Hepatocyte (in vitro differentiated cells): ENCODE results near the gene SYTL3. TPM values are rescaled to one million over a fixed set of nuclear protein-coding genes. Genes with fewer than 3 reads are reported as not detected.

Source experiments
- DNase-seq: peaks from one replicate; pipeline ENCODE4 v3.0.0-alpha.2; 2016; ENCODE audit warnings: low spot score
- H2AFZ ChIP-seq: fragments of 200-600 bp; sonication (generic); 2 replicates; pipeline ENCODE4 v1.6.0; 2016; ENCODE audit warnings: antibody characterized with exemption, mild to moderate bottlenecking
- H3K27ac ChIP-seq: fragments of 200-600 bp; sonication (generic); 2 replicates; pipeline ENCODE4 v1.5.1; 2016; ENCODE audit warnings: mild to moderate bottlenecking
- H3K27me3 ChIP-seq: fragments of 200-600 bp; sonication (generic); 2 replicates; pipeline ENCODE4 v1.6.1; 2016
- H3K36me3 ChIP-seq: fragments of 200-600 bp; sonication (generic); replicated peaks from 2 replicates; pipeline ENCODE4 v1.5.1; 2016; ENCODE audit warnings: low read depth; ENCODE audit not compliant: insufficient read depth
- H3K4me1 ChIP-seq: fragments of 200-600 bp; sonication (generic); 2 replicates; pipeline ENCODE4 v1.5.1; 2016; ENCODE audit warnings: mild to moderate bottlenecking, moderate library complexity; ENCODE audit not compliant: insufficient read depth
- H3K4me2 ChIP-seq: fragments of 200-600 bp; sonication (generic); 2 replicates; pipeline ENCODE4 v1.6.0; 2016
- H3K4me3 ChIP-seq: fragments of 200-600 bp; sonication (generic); 2 replicates; pipeline ENCODE4 v1.5.1; 2016; ENCODE audit warnings: mild to moderate bottlenecking
- H3K79me2 ChIP-seq: fragments of 200-600 bp; sonication (generic); 2 replicates; pipeline ENCODE4 v1.6.0; 2017; ENCODE audit warnings: mild to moderate bottlenecking
- H3K9me2 ChIP-seq: fragments of 200-600 bp; sonication (generic); replicated peaks from 2 replicates; pipeline ENCODE4 v1.6.0; 2017; ENCODE audit warnings: mild to moderate bottlenecking; ENCODE audit not compliant: insufficient read depth
- H3K9me3 ChIP-seq: fragments of 200-600 bp; sonication (generic); 2 replicates; pipeline ENCODE4 v1.5.1; 2016; ENCODE audit warnings: low read depth, mild to moderate bottlenecking
- H4K20me1 ChIP-seq: fragments of 200-600 bp; sonication (generic); 2 replicates; pipeline ENCODE4 v1.6.0; 2016; ENCODE audit warnings: mild to moderate bottlenecking; ENCODE audit not compliant: insufficient read depth, poor library complexity, severe bottlenecking
- EZH2 ChIP-seq: fragments of 200-600 bp; sonication (generic); IDR thresholded peaks from 2 replicates; pipeline ENCODE4 v1.6.1; 2016; ENCODE audit warnings: antibody characterized with exemption, mild to moderate bottlenecking, borderline replicate concordance
- EZH2phosphoT487 ChIP-seq: fragments of 200-600 bp; sonication (generic); IDR thresholded peaks from one replicate; pipeline ENCODE4 v1.6.1; 2018; ENCODE audit warnings: antibody characterized with exemption, mild to moderate bottlenecking, low read depth, moderate library complexity; ENCODE audit not compliant: unreplicated experiment, severe bottlenecking
- WGBS: methylation state at CpG from one replicate; pipeline ENCODE4 v1.1.6; 2016; ENCODE audit warnings: low lambda C conversion rate; ENCODE audit errors: missing lambda C conversion rate; 5-methylcytosine and 5-hydroxymethylcytosine counted together
- polyA plus RNA-seq: library from polyadenylated mRNA; unstranded; fragments of >200 nt; fragmentation: Nextera tagmentation; extraction: Ambion mirVana; gene quantifications from 2 replicates; pipeline ENCODE4 v1.2.1, GENCODE V29; 2016
- total RNA-seq: library from RNA; depleted of rRNA; stranded (reverse); fragments of >200 nt; gene quantifications from 2 replicates; pipeline ENCODE4 v1.2.3, GENCODE V29; 2014
- TF ChIP-seq, protein P1 (sequence below): fragments of 200-600 bp; sonication (generic); IDR thresholded peaks from 2 replicates; pipeline ENCODE4 v1.5.1; 2016; ENCODE audit warnings: antibody characterized with exemption, mild to moderate bottlenecking; ENCODE audit not compliant: poor library complexity

SYTL3 gene
- total and polyA plus RNA-seq, 2 experiments from 2014 or later = 1.4 to 1.5 TPM

DNA sequence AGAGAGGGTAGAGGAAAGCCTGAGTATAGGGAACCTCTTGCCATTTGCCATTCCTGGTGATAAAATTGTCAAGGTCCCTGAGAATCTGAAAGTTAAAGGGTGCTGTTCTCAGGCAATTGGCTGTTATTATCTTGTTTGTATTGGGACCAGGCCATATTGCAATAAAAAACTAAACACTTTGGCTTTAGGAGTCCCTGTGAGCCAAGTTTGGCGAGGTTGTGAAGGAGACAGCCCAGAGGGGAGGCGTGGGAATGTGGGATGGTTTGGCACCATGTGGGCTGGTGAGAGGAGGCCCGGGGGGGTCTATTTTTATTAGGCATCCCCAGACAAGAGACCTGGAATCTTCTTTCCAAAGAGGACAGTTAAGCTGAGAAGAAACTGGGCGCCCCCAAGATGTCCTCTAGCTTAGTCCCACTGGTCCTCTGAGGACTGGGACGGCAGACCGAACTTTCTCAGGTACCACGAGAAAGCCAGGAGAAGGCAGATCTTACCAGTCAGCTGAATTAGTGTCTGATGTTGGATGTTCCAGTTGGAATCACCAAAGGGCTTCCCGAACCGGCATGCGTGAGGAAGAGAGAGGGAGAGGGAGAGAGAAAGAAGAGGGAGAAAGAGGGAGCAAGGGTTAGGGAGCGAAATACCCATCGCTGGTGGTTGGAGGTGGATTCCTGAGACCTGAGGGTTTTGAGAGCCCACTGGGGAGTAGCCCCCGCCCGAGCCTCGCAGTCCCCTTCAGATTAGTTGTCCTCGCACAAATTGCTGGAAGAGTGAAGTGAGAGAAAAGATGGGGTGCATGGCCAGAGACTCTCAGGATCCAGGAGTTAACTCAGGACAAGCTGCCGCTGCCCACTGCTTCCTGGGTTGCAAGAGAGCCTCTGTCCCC, 29.7 kb upstream of the SYTL3 start:
- no peak for DNase-seq
- Histone ChIP-seq H3K4me2 (no peak overlapping the region), H3K36me3 (peaks cover 2% of the 10 kb centered on the region), H3K9me3 (no peaks in the 10 kb centered on the region), H3K4me3 (no peak overlapping the region), H3K79me2 (no peaks in the 10 kb centered on the region), H3K4me1 (no peaks in the 10 kb centered on the region), H4K20me1 (no peaks in the 10 kb centered on the region), H3K27me3 (no peaks in the 10 kb centered on the region), H3K27ac (no peak overlapping the region), H2AFZ (no peak overlapping the region), H3K9me2 (no peaks in the 10 kb centered on the region)
- TF ChIP-seq EZH2phosphoT487 = no peak
- TF ChIP-seq EZH2 = no peak
- TF ChIP-seq, protein P1, sequence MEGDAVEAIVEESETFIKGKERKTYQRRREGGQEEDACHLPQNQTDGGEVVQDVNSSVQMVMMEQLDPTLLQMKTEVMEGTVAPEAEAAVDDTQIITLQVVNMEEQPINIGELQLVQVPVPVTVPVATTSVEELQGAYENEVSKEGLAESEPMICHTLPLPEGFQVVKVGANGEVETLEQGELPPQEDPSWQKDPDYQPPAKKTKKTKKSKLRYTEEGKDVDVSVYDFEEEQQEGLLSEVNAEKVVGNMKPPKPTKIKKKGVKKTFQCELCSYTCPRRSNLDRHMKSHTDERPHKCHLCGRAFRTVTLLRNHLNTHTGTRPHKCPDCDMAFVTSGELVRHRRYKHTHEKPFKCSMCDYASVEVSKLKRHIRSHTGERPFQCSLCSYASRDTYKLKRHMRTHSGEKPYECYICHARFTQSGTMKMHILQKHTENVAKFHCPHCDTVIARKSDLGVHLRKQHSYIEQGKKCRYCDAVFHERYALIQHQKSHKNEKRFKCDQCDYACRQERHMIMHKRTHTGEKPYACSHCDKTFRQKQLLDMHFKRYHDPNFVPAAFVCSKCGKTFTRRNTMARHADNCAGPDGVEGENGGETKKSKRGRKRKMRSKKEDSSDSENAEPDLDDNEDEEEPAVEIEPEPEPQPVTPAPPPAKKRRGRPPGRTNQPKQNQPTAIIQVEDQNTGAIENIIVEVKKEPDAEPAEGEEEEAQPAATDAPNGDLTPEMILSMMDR = no peak
- WGBS = 95% methylated on average over 17 of the region's 17 CpGs

DNA sequence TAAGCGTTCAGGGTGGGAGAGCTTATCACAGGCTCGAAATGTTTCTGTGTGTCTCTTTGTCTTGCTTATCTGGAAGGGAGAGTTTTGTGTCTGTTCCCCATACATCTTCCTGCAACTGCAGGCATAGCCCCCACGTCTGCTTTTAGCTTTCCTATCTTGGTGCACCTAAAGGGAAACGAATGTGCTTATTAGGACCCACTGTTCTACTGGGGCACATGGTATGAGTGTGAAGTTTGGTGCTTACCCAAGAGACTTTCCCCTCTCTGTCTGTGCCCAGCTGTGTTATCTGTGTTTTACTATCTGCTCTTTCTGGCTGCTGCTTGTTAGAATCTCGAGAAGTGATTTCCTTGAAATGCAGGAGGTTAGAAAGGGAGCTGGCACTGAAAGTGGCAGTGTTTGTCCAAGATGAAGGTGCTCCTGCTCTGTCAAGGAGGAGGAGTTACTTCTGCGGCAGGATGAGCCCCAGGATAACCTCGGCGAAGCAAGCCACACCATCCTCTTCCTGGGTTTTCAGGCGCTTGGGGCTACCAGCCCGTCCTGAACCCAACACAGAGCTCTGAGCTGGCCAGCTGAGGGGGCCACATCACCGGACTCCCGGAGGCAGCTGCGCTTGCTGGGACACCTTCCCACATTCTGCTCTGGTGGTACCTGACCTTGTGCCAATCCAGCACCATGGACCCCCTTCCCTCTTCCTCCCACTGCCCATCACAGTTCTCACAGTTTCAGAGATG, 28.7 kb upstream of the SYTL3 start:
- no peak for TF ChIP-seq EZH2phosphoT487
- TF ChIP-seq EZH2 = no peak
- TF ChIP-seq, protein P1 = no peak
- no peaks in the 10 kb centered on the region for H3K36me3 ChIP-seq
- no peaks in the 10 kb centered on the region for H4K20me1 ChIP-seq
- H3K79me2 ChIP-seq = no peaks in the 10 kb centered on the region
- no peak overlapping the region for H2AFZ ChIP-seq
- no peak overlapping the region for H3K4me2 ChIP-seq
- WGBS = 79% methylated on average over 13 of the region's 13 CpGs
- H3K27ac ChIP-seq = no peak overlapping the region
- no peaks in the 10 kb centered on the region for H3K9me3 ChIP-seq
- no peak for DNase-seq
- H3K4me1 ChIP-seq = no peaks in the 10 kb centered on the region
- no peak overlapping the region for H3K4me3 ChIP-seq
- no peaks in the 10 kb centered on the region for H3K27me3 ChIP-seq
- no peaks in the 10 kb centered on the region for H3K9me2 ChIP-seq

DNA sequence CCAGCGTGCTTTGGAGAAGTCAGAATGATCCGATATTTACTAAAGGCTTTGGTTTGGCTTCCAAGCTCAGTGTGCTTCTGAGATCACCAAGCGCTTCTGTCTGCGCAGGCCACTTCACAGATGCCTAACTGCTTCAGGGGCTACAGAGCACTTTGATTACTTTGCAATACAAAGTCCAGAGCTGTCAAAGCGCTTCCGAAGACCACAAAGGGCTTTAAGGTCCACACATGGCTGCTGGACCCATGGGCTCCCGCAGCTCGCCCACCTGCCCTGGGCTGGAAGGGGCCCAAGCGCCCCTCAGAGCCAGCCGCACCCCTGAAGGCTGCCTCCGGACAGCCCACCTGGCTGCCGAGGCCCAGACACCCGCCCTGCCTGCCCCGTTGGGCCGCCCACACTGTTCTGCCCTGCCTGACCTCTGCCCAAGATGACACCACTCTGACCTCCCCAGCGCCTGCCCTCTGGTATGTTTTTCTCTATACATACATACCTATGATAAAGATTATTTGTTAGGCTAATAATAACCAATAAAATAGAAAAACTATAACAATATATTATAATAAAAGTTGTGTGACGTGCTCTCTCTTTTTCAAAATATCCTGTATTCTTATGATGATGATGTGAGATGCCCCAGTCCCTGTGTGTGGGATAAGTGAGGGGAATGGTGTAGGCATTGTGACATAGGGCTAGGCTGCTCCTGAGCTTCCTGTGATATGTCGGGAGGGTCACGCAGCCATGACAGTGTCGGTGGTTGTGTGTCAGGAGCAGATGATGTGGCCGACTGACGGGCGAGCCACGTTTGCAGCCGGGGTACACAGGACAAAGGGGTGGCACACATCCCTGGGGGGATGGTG, 27.9 kb upstream of the SYTL3 start:
- Histone ChIP-seq H3K4me1 (no peaks in the 10 kb centered on the region), H3K4me3 (no peak overlapping the region), H3K27me3 (no peaks in the 10 kb centered on the region), H3K9me3 (no peaks in the 10 kb centered on the region), H3K36me3 (no peaks in the 10 kb centered on the region), H3K4me2 (no peak overlapping the region), H3K9me2 (no peaks in the 10 kb centered on the region), H3K79me2 (no peaks in the 10 kb centered on the region), H4K20me1 (no peaks in the 10 kb centered on the region), H2AFZ (no peak overlapping the region), H3K27ac (no peak overlapping the region)
- DNase-seq = no peak
- TF ChIP-seq EZH2 = no peak
- TF ChIP-seq, protein P1 = no peak
- no peak for TF ChIP-seq EZH2phosphoT487
- 94% methylated on average over 25 of the region's 25 CpGs for WGBS
